Activated CD4-positive, alpha-beta T cell treated with anti-CD3 and anti-CD28 coated beads for 36 hours (primary cell): Measurements from ENCODE around the gene ZBP1. TPM values are rescaled to one million over a fixed set of nuclear protein-coding genes. Genes with fewer than 3 reads are reported as not detected.

Experiments used
- ATAC-seq: fragments of 200-7000 bp; cut with Tn5 transposase; one replicate; pipeline ENCODE4 v1.10.0; 2021; ENCODE audit warnings: mild to moderate bottlenecking, moderate library complexity
- CTCF ChIA-PET: fragments of 350-600 bp; sonication (Branson Sonifier 250); formaldehyde crosslinking; loops from one replicate; lab custom pipeline; 2021; ENCODE audit warnings: antibody characterized with exemption; lab: Charles Lee
- POLR2A ChIA-PET: fragments of 350-600 bp; sonication (Branson Sonifier 250); formaldehyde crosslinking; loops from one replicate; lab custom pipeline; 2021; ENCODE audit warnings: antibody characterized with exemption, inconsistent platforms; lab: Charles Lee
- DNase-seq: peaks from one replicate; pipeline ENCODE4 v3.0.0-alpha.2; 2020
- H3K27ac Mint-ChIP-seq: one replicate; pipeline ENCODE4 v1.8.0; 2021; ENCODE audit warnings: mixed read lengths
- H3K27me3 Mint-ChIP-seq: one replicate; pipeline ENCODE4 v1.8.0; 2021; ENCODE audit warnings: mixed read lengths
- H3K36me3 Mint-ChIP-seq: one replicate; pipeline ENCODE4 v1.8.0; 2021; ENCODE audit warnings: low read depth, mixed read lengths
- H3K4me1 Mint-ChIP-seq: one replicate; pipeline ENCODE4 v1.8.0; 2021; ENCODE audit warnings: mixed read lengths
- H3K4me3 Mint-ChIP-seq: one replicate; pipeline ENCODE4 v1.8.0; 2021; ENCODE audit warnings: mild to moderate bottlenecking, moderate library complexity, mixed read lengths
- H3K9me3 Mint-ChIP-seq: one replicate; pipeline ENCODE4 v1.8.0; 2021; ENCODE audit warnings: low read depth, mixed read lengths
- intact Hi-C, 2 experiments: fragments of 100-400 bp; cut with DNase I in 1 of 2; cut with micrococcal nuclease in 1 of 2; formaldehyde crosslinking; loops; one replicate each; pipeline versions ENCODE4 v1.14.2 to v1.15.1; 2022 to 2024; cut with DNase I, micrococcal nuclease
- total RNA-seq, 2 experiments: library from RNA; stranded (reverse); gene quantifications; one replicate each; pipeline ENCODE4 v1.2.3, GENCODE V29; 2021

ZBP1 gene
- total RNA-seq, 2 experiments from 2014 or later, result 0.30 to 1.4 TPM

GRCh38 chr20:57609086-57609841 lies 11.0 kb downstream of the ZBP1 start:
- H3K27me3 Mint-ChIP-seq, result no peaks in the 10 kb centered on the region
- H3K36me3 Mint-ChIP-seq, result no peaks in the 10 kb centered on the region
- POLR2A ChIA-PET, result no interaction called here
- no peak overlapping the region for H3K4me3 Mint-ChIP-seq
- DNase-seq, result no peak
- intact Hi-C loops, result no loop called here
- no peaks in the 10 kb centered on the region for H3K9me3 Mint-ChIP-seq
- peaks cover 13% of the 10 kb centered on the region for H3K4me1 Mint-ChIP-seq
- CTCF ChIA-PET, result interaction anchor here (0.7 to 0.8 kb wide), 2 partner anchors 9 to 131 kb away, joined by 3 to 5 read pairs; no protein-coding TSS in a partner anchor
- no peak overlapping the region for H3K27ac Mint-ChIP-seq
- no peak for ATAC-seq

- ATAC-seq (no peak), DNase-seq (no peak)
- H3K4me1 Mint-ChIP-seq, result peaks cover 13% of the 10 kb centered on the region
- CTCF ChIA-PET, result no interaction called here
- POLR2A ChIA-PET, result no interaction called here
- no peak overlapping the region for H3K27ac Mint-ChIP-seq
- intact Hi-C loops, result no loop called here
- no peaks in the 10 kb centered on the region for H3K27me3 Mint-ChIP-seq
- no peak overlapping the region for H3K4me3 Mint-ChIP-seq
- no peaks in the 10 kb centered on the region for H3K9me3 Mint-ChIP-seq
- H3K36me3 Mint-ChIP-seq, result no peaks in the 10 kb centered on the region
These were observed 11.7 kb downstream of the ZBP1 start for GRCh38 chr20:57608516-57608915.

GRCh38 chr20:57605878-57606277 lies 14.3 kb downstream of the ZBP1 start:
- no peak overlapping the region for H3K4me3 Mint-ChIP-seq
- no peaks in the 10 kb centered on the region for H3K9me3 Mint-ChIP-seq
- H3K27me3 Mint-ChIP-seq, result no peaks in the 10 kb centered on the region
- peaks cover 16% of the 10 kb centered on the region for H3K4me1 Mint-ChIP-seq
- H3K36me3 Mint-ChIP-seq, result no peaks in the 10 kb centered on the region
- ChIA-PET POLR2A (no interaction called here), CTCF (interaction anchor here (0.7 to 2.4 kb wide), 5 partner anchors 9 to 337 kb away, joined by 3 to 13 read pairs (median 4); no protein-coding TSS in a partner anchor)
- no peak overlapping the region for H3K27ac Mint-ChIP-seq
- intact Hi-C loops, result no loop called here
- no peak for DNase-seq
- peak; percentile 40 for ATAC-seq

- no peak overlapping the region for H3K27ac Mint-ChIP-seq
- intact Hi-C loops, result no loop called here
- peak; percentile 22 for ATAC-seq
- DNase-seq, result no peak
- H3K9me3 Mint-ChIP-seq, result no peaks in the 10 kb centered on the region
- H3K36me3 Mint-ChIP-seq, result no peaks in the 10 kb centered on the region
- peaks cover 16% of the 10 kb centered on the region for H3K4me1 Mint-ChIP-seq
- ChIA-PET CTCF (interaction anchor here (0.7 to 0.9 kb wide), 2 partner anchors 18 to 338 kb away, joined by 3 to 4 read pairs; no protein-coding TSS in a partner anchor), POLR2A (no interaction called here)
- H3K4me3 Mint-ChIP-seq, result no peak overlapping the region
- H3K27me3 Mint-ChIP-seq, result no peaks in the 10 kb centered on the region
These were observed 15.2 kb downstream of the ZBP1 start for GRCh38 chr20:57605045-57605444.

- CTCF ChIA-PET, result no interaction called here
- Mint-ChIP-seq H3K27me3 (no peaks in the 10 kb centered on the region), H3K36me3 (no peaks in the 10 kb centered on the region), H3K4me1 (peaks cover 16% of the 10 kb centered on the region), H3K27ac (no peak overlapping the region), H3K9me3 (no peaks in the 10 kb centered on the region), H3K4me3 (no peak overlapping the region)
- ATAC-seq (no peak), DNase-seq (no peak)
- intact Hi-C loops, result no loop called here
- POLR2A ChIA-PET, result no interaction called here
These were observed 17.1 kb downstream of the ZBP1 start for GRCh38 chr20:57603120-57603519.

- Mint-ChIP-seq H3K27ac (no peak overlapping the region), H3K27me3 (peaks cover 3% of the 10 kb centered on the region), H3K4me3 (no peak overlapping the region), H3K36me3 (no peaks in the 10 kb centered on the region), H3K9me3 (no peaks in the 10 kb centered on the region), H3K4me1 (peaks cover 16% of the 10 kb centered on the region)
- ChIA-PET POLR2A (no interaction called here), CTCF (interaction anchor here (1.0 to 1.2 kb wide), 3 partner anchors 9 to 86 kb away, joined by 3 to 4 read pairs (median 3); no protein-coding TSS in a partner anchor)
- intact Hi-C loops, result no loop called here
- DNase-seq (no peak), ATAC-seq (no peak)
These were observed 18.5 kb downstream of the ZBP1 start for GRCh38 chr20:57601737-57602136.

- intact Hi-C loops, result no loop called here
- DNase-seq, result no peak
- Mint-ChIP-seq H3K9me3 (no peaks in the 10 kb centered on the region), H3K27ac (no peak overlapping the region), H3K36me3 (no peaks in the 10 kb centered on the region), H3K4me3 (no peak overlapping the region), H3K27me3 (peaks cover 3% of the 10 kb centered on the region), H3K4me1 (peaks cover 15% of the 10 kb centered on the region)
- ATAC-seq, result no peak
- CTCF ChIA-PET, result interaction anchor here (1.0 to 1.2 kb wide), 2 partner anchors 20 to 85 kb away, joined by 3 read pairs; no protein-coding TSS in a partner anchor
- POLR2A ChIA-PET, result no interaction called here
These were observed 19.0 kb downstream of the ZBP1 start for GRCh38 chr20:57601211-57601570.

GRCh38 chr20:57600320-57601210 lies 19.7 kb downstream of the ZBP1 start:
- H3K27me3 Mint-ChIP-seq, result peaks cover 3% of the 10 kb centered on the region
- intact Hi-C loops, result no loop called here
- ChIA-PET CTCF (interaction anchor here (0.8 to 1.3 kb wide), 4 partner anchors 9 to 85 kb away, joined by 3 to 5 read pairs (median 3); no protein-coding TSS in a partner anchor), POLR2A (no interaction called here)
- no peaks in the 10 kb centered on the region for H3K36me3 Mint-ChIP-seq
- no peak overlapping the region for H3K27ac Mint-ChIP-seq
- peaks cover 10% of the 10 kb centered on the region for H3K4me1 Mint-ChIP-seq
- no peaks in the 10 kb centered on the region for H3K9me3 Mint-ChIP-seq
- ATAC-seq (peak; percentile 60), DNase-seq (peak; percentile 30)
- no peak overlapping the region for H3K4me3 Mint-ChIP-seq

- Mint-ChIP-seq H3K27ac (no peak overlapping the region), H3K4me3 (no peak overlapping the region), H3K27me3 (peaks cover 3% of the 10 kb centered on the region), H3K36me3 (no peaks in the 10 kb centered on the region), H3K9me3 (no peaks in the 10 kb centered on the region), H3K4me1 (peaks cover 2% of the 10 kb centered on the region)
- CTCF ChIA-PET, result interaction anchor here (0.6 to 1.8 kb wide), 5 partner anchors 55 to 582 kb away, joined by 3 to 5 read pairs (median 3); no protein-coding TSS in a partner anchor
- POLR2A ChIA-PET, result no interaction called here
- intact Hi-C loops, result no loop called here
- DNase-seq, result no peak
- no peak for ATAC-seq
These were observed 21.7 kb downstream of the ZBP1 start for GRCh38 chr20:57598491-57598890.

GRCh38 chr20:57598060-57598459 lies 22.2 kb downstream of the ZBP1 start:
- intact Hi-C loops, result no loop called here
- Mint-ChIP-seq H3K27ac (no peak overlapping the region), H3K4me1 (peaks cover 2% of the 10 kb centered on the region), H3K9me3 (no peaks in the 10 kb centered on the region), H3K36me3 (no peaks in the 10 kb centered on the region), H3K27me3 (peaks cover 3% of the 10 kb centered on the region), H3K4me3 (no peak overlapping the region)
- POLR2A ChIA-PET, result no interaction called here
- ATAC-seq (no peak), DNase-seq (no peak)
- CTCF ChIA-PET, result interaction anchor here (0.6 to 1.8 kb wide), 4 partner anchors 56 to 582 kb away, joined by 3 to 5 read pairs (median 3); no protein-coding TSS in a partner anchor
